HL-60/S4 treated with retinoic acid at 250 ng/mL for 4 days and 3 days (cell line): ENCODE results near the gene BAG5.
"Not testable (repeated sequence)": the region's sequence is repeated elsewhere in the genome, so short reads cannot be mapped to it uniquely, and the experiment has no call there.

Source experiments
- in situ Hi-C: fragments of 300-500 bp; cut with MboI; formaldehyde crosslinking; loops from 2 replicates; pipeline ENCODE4 v1.7.0; 2022; ENCODE audit warnings: low sequenced_read_pairs

The BAG5 gene

GRCh38 chr14:103512701-103513611, 49.5 kb downstream of the BAG5 start:
- in situ Hi-C loops, result no loop called here

DNA sequence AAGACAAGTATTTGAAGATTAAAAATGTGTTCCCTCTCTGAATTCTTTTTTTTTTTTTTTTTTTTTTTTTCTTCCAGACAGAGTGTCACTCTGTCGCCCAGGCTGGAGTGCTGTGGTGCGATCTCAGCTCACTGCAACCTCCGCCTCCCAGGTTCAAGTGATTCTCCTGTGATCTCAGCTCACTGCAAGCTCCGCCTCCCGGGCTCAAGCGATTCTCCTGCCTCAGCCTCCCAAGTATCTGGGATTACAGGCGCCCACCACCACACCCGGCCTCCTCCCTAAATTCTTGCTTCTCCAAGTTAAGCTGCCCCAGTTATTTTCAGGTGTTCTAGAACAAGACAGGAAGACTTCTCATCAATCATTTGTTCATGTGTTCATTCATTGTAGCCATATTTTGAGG, 50.3 kb downstream of the BAG5 start:
- in situ Hi-C loops, result not testable (repeated sequence)

- in situ Hi-C loops, result no loop called here
These were observed 51.4 kb downstream of the BAG5 start for GRCh38 chr14:103510724-103511693.

- in situ Hi-C loops, result no loop called here
These were observed 52.4 kb downstream of the BAG5 start for GRCh38 chr14:103509864-103510723.

DNA sequence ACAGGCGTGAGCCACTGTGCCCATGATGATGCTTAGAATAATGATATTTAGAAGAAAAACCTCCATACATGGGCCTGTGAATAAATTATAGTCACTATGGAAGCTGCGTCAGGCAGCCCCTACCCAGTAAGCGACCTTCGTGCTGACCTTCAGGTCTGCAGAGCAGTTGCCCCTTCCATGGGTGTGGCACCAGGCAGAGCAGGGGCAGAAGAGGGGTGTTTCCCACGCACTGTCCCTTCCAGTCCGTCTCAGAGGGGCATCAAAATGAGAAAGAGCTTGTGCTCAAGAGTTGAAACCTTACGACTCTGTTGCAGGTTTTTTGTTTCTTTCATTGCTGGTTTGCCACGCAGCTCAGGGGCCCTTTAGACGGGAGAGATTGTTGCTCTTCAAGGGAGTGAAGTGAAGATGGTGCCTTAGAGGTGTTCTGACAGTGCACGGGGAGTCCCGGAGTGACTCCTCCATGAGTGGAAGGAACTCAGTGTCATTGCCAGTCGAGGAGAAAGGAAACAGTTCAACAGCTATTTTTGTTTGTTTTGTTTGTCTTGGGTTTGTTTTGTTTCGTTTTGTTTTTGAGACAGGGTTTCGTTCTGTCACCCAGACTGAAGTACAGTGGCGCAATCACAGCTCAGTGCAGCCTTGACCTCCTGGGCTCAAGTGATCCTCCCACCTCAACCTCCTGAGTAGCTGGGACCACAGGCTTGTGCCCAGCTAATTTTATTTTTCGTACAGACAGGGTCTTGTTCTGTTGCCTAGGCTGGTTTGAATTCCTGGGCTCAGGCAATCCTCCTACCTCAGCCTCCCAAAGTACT, 53.7 kb downstream of the BAG5 start:
- in situ Hi-C loops, result no loop called here

GRCh38 chr14:103507751-103508150, 54.7 kb downstream of the BAG5 start:
- in situ Hi-C loops, result no loop called here
